ENCODE data around the gene ZNG1A.
"Not testable (repeated sequence)": the region's sequence is repeated elsewhere in the genome, so short reads cannot be mapped to it uniquely, and the experiment has no call there.

GRCh38 chr9:199601-200000 is 20.7 kb upstream of the ZNG1A start:
- not testable (repeated sequence) for TF ChIP-seq CTCF (IDR thresholded peaks at IDR 0.05; ENCODE audit: low read length); EZH2 (IDR thresholded peaks at IDR 0.05; ENCODE audit: borderline replicate concordance, low read length)

All from OCI-LY1 (cell line).